ENCODE results near the gene METTL26.

METTL26 gene

GRCh38 chr16:674968-675883 lies 39.1 kb upstream of the METTL26 start, which contains the start of gene RHBDL1:
RHBDL1 (plus strand) TSS chr16:675671; CDS start chr16:675791, 120 bp downstream.
- no peak for DNase-seq

GRCh38 chr16:674214-674881 lies 38.2 kb upstream of the METTL26 start:
- DNase-seq = no peak

- DNase-seq = no peak
Measured at GRCh38 chr16:673399-673991, 37.4 kb upstream of the METTL26 start.

GRCh38 chr16:672851-673250 lies 36.7 kb upstream of the METTL26 start:
- DNase-seq = no peak

- DNase-seq = no peak
Measured at GRCh38 chr16:672371-672770, 36.3 kb upstream of the METTL26 start.

GRCh38 chr16:671353-672131 lies 35.4 kb upstream of the METTL26 start:
- DNase-seq = no peak

- no peak for DNase-seq
Measured at GRCh38 chr16:670485-671352, 34.6 kb upstream of the METTL26 start.

- no peak for DNase-seq
Measured at GRCh38 chr16:669666-670065, 33.6 kb upstream of the METTL26 start.

- DNase-seq = peak; percentile 8
Measured at GRCh38 chr16:668519-669171, 32.5 kb upstream of the METTL26 start.

GRCh38 chr16:667780-668518 lies 31.8 kb upstream of the METTL26 start, which contains the start of gene RHOT2:
RHOT2 (plus strand) TSS chr16:668132; CDS start chr16:668200, 68 bp downstream.
- DNase-seq = peak; percentile 85

GRCh38 chr16:667113-667779 lies 31.1 kb upstream of the METTL26 start:
- no peak for DNase-seq

GRCh38 chr16:666572-666971 lies 30.5 kb upstream of the METTL26 start:
- DNase-seq = no peak

GRCh38 chr16:662597-662996 lies 26.5 kb upstream of the METTL26 start:
- no peak for DNase-seq

- DNase-seq = no peak
Measured at GRCh38 chr16:662095-662494, 26.0 kb upstream of the METTL26 start.

GRCh38 chr16:661184-661821 lies 25.2 kb upstream of the METTL26 start:
- DNase-seq = no peak

- no peak for DNase-seq
Measured at GRCh38 chr16:660459-661183, 24.5 kb upstream of the METTL26 start.

- no peak for DNase-seq
Measured at GRCh38 chr16:660132-660458, 24.0 kb upstream of the METTL26 start.

- no peak for DNase-seq
Measured at GRCh38 chr16:659618-660017, 23.5 kb upstream of the METTL26 start.

All from KG1 (cell line).